Stimulated activated CD8-positive, alpha-beta memory T cell treated with anti-CD3 and anti-CD28 coated beads, Interleukin-12 subunit alpha, Interleukin-12 subunit beta, amount 100 ng/mL, for 24 hours (primary cell): ENCODE measurements around the gene DCAF5.
"Not testable (repeated sequence)": the region's sequence is repeated elsewhere in the genome, so short reads cannot be mapped to it uniquely, and the experiment has no call there.

Source experiments
- DNase-seq: peaks from one replicate; pipeline ENCODE4 v3.0.0-alpha.2; 2020; ENCODE audit errors: extremely low read depth

Gene DCAF5

DNA sequence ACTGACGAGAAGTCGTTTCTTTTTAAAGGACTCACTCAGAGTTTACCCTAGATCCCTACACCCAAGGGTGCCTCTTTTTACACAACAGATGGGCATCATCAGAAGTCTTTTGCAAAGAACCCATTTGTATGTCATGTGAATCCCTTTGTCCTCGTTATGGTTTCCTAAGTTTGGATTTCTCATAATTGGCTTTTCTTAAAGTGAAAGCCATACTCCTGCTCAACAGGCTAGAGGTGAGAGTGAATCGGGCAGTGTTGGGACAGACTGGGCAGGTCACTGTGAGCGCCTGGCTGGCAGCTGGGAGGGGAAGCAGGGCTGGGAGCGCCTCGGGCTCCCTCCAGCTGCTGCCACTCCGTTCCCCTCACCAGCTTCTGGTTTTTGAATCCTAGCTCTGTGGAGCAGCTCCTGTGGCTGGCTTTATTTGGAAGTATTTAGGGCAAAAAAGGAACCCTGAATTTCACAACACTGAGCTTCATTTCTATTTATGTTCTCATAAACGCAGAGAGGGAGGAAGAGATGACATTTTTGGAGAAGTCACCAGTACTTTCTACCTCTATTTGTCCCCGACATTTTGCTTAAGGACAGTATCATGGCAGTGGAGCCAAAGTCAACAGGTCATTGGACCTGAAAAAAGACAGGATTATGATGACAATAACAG, 110.0 kb downstream of the DCAF5 start:
- no peak for DNase-seq

DNA sequence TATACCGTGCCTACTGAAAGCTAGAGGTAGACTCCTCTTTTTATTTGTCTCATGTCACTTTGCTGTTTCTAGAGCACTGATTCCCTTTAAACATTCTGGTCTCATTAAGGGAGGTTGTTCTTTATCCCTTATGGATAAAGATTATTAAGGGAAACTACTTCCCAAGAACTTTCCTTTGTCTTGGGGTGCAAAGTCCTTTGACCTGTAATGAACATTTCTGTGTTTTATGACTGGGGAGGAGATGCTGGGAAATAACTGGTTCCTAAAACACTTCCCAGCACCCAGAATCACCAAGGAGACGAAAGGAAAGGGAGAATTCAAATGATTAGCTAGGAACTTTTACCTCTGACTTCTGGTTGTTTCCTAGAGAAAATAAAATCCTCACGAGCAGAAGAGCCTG, 110.6 kb downstream of the DCAF5 start:
- DNase-seq, result no peak

DNA sequence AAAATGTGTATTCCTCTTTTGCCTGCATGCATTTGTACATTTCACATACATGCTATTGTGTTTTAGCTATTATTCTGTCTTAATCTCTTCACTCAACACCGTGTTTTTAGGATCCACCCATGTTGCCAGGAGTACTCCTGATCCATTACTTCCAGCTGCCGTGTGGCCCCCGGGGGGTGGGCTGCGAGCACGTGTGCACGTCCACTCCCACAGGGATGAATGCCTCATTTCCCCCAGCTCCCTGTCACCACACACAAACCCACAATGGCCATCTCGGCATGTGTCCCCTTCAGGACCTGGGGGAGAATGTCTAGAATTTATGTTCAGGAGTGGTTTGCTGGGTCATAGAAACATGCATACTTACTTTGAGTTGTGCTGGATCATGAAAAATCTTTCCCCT, 111.1 kb downstream of the DCAF5 start:
- no peak for DNase-seq

DNA sequence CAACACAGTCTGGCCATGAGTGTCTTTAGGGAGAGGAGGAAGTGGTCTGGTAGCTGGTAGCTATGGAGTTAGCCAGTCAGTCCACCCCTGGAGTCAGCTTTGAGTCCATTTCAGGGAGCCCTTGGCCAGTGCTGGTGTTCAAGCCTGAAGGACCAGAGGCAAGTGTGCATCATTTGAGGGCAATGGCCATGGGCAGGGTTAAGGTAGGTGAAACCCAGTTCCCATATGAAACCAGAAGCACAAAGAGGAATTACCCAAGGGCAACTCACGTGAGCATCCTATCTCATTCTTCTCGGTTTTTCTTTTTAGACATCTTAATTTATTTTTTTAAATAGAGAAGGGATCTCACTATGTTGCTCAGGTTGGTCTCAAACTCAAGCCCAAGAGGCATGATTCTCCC, 112.6 kb downstream of the DCAF5 start:
- no peak for DNase-seq

DNA sequence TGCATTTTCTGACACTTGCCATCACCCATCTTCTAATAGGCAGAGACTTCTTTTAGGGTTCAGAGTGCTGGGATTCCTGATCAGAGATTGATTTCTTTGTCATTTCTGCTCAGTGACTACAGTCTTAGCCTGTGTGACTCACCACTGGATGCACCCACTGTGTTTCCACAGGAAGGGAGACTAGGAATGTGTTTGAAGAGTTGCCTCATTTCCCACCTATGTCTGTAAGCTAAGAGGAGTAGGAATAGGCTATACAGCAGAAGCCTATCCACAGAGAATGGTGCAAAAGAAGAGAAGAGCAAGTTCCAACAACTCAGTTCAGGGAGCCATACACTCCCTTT, 113.7 kb downstream of the DCAF5 start:
- no peak for DNase-seq

DNA sequence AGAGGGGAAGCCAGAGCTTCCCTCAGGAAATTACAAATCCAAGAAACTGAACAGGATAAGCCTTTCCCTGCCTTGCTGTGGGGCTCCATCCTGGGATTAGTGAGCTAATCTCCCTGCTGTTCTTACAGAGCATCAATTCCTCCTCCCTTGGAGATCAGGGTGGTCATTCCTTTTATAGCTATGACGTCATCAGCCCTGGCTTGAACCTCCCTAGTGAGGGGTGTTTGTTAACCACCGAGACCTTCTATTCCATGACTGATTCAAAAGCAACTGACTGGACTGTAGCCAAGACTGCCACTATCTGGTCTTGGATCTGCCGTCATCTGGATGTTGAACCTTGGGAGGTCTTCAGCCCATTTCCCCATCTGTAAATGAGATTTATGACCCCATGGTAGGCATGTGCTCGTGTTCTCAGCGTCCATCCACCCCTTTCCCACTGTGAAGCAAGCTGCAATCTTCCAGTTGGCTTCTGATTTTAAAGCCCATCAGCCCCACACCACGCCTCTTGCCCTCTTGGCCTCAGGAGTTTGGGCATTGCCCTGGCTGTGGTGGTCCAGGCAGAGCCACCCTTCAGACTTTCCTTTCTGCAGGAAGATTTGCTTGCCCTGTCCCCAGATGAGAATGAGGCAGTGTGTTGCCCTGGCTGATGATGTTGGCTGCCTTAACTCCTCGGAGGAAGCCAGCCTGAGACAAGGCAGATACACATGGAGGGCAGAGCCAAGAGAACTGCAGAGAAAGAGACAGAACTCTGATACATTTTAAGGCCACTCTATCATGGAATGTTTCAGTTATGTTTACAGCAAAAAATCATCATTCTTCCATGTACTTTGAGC, 114.2 kb downstream of the DCAF5 start:
- no peak for DNase-seq

DNA sequence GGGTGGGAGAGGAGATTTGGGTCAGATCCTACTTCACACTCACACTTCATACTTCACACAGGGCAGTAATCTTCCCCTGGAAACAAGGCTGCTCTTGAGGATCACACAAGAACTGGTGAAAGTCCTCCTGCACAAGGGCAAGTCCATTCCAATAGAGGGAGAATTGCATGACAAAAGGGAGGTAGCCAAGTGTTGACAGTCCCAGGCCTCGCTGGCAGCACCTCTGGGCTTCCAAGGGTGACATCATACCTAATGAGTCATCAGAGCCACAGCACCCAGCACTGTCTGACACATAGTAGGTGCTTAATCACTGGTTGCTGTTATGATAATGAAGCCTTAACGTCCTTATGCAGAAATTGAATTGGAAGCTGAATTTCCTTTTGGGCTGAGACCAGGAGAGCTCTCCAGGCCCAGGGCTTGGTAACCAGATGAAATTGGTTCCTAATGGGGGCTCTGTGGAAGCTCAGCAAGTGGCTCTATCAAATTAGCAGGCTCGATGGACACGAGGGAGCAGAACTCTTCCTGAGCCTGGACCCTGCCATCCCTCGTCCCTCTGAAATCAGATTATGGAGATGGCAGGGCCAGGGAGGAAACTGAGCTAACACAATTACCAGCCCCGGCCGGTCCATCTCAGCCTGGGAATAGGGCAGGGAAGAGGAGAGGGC, 115.0 kb downstream of the DCAF5 start:
- DNase-seq, result no peak

DNA sequence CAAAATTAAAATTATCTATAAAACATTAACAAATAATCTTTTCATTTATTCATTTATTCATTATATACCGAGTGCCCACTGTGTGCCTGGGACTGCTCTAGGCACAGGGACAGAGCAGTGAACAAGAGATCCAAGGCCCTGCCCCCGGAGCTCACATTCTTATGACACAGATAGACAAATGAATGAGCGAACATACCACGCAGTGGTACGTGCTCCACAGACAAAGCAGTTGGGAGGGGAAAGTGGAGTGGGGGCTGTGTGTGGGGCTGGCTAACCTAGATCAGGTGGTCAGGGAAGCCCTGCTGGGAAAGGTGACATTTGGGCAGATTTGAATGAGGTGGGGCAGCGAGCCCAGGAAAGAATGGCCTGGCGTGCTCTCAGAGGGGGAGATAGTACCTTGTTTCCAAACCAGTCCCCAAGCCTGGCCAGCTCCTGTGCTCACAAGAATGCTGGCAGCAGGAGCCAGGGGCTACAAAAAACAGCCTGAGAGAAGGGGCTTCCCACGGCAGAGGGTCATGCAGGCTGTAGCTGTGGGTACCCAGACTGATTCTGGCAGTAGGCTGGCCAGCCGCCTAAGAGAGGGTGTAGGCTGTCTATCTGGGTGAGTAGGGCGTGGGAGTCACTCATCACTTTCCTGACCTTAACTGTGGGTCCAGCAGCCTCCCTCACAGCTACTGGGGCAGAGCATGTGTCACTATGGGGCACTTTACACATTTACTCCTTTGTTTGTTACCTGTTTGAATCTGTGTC, 116.0 kb downstream of the DCAF5 start:
- no peak for DNase-seq

DNA sequence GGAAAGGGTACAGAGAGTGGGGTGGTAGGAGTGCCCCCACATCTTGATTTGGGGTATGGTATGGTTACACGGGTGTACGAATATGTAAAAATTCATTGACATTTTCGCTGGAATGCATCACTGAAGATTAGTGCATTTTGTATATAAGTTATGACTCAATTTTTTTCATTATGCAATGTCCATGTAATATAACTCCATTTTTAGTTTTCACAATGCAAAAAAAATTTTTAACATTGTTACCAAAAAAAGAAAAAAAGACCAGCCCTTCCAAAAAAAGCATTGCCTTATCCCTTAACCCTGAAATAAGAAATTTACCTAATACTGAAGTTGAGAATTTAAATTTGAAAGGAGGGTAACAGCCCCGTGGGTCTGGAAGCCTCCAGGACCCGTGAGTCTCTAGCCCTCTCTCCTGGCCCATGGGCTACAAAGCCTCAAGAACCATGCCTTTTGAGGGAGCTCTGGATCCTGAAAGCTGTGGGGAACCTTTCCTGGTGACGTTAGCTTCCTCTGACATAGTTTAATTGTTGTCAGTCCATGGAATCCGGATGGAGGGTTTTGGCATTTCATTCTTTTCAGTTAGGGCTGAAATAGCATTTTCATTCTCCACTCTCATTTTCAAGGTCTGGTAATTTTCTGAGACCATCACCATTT, 118.2 kb downstream of the DCAF5 start:
- no peak for DNase-seq

DNA sequence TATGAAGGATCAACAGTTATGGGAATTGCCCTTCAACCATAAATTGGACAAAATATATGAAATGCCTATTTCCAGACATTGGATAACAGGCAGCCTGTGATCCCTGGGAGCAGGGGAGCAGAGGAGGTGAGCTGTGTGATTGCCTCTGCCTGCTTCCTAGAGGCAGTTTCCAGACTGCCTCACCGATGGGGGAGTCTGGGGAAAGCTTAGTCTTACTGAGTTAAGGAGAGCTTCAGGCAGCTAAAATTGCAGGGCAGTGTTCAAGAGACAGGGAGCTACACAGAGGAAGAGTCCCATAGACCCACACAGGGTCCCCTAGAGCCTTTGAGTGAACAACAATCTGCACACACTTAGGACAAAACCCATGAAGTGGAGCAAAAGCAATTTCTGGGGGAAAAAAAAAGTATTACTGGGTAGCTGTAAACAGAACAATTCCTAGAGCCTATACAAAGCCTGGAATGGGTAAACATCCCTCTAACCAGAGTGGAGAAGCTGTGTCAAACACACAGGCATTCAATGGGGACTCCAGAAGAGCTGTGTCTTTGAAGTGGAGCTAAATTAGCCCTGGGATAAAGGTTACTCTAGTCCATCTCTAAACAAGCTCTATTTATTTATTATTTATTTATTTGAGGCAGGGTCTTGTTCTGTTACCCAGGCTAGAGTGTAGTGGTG, 125.5 kb downstream of the DCAF5 start:
- no peak for DNase-seq

DNA sequence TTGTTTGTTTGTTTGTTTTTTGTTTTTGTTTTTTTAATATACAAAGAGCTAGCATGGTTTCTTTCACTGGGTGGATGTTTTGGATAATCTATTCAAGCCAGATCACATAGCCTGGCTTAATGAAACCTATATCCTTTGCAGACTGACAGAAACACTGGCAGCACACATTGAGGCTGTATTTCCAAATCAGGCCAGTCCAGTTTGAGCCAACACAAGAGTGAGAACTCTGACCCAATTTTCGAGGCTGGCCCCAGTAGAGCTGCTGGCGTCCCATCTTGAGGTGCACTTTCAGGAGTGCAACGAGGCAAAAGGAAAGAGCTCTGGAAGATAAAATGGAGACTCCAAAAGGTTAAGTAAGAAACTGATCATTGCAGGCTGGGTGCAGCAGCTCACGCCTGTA, 129.9 kb downstream of the DCAF5 start:
- no peak for DNase-seq

DNA sequence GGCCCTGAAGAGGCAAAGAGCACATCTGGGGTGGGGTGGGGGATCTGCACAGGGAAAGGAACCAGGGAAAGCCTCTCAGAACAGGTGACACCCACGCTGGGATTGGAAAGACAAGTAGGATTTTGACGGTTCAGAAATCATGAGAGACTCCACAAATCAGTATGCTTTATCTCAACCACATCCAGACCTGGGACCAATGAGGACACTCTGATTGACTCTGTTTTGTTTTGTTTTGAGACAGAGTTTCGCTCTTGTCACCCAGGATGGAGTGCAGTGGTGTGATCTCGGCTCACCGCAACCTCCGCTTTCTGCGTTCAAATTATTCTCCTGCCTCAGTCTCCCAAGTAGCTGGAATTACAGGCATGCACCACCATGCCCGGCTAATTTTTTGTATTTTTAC, 130.8 kb downstream of the DCAF5 start:
- not testable (repeated sequence) for DNase-seq

DNA sequence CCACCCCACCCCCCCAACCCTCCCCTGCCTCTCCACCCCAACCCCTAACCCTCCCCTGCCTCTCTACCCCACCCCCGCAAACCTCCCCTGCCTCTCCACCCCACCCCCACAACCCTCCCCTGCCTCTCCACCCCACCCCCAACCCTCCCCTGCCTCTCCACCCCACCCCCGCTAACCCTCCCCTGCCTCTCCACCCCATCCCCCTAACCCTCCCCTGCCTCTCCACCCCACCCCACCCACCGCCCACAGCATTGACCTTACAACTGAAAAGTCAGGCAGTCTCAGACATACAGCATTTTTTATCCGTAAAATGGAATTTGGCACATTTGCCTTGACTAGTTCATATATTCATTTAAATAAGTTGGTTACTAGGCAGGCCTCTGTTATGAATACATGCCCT, 135.2 kb downstream of the DCAF5 start:
- DNase-seq, result no peak

DNA sequence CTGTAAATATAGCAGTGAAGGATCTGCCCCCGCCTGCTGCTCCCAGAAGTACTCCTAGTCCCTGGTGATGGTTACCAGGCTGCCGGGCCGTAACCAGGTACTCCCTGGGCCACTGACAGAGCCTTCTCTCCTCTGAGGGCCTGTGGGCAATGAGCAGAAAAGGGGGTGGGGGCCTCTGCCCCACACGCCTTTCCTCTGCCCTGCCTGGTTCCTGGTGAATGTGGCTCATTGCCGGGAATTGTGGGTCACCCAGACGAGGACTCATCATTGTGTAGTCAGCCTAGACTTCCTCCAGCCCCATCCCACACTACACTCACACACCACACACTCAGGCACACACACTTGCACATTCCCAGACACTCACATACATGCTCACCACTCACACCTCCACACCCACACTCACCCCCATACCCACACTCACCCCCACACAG, 138.1 kb downstream of the DCAF5 start:
- no peak for DNase-seq

DNA sequence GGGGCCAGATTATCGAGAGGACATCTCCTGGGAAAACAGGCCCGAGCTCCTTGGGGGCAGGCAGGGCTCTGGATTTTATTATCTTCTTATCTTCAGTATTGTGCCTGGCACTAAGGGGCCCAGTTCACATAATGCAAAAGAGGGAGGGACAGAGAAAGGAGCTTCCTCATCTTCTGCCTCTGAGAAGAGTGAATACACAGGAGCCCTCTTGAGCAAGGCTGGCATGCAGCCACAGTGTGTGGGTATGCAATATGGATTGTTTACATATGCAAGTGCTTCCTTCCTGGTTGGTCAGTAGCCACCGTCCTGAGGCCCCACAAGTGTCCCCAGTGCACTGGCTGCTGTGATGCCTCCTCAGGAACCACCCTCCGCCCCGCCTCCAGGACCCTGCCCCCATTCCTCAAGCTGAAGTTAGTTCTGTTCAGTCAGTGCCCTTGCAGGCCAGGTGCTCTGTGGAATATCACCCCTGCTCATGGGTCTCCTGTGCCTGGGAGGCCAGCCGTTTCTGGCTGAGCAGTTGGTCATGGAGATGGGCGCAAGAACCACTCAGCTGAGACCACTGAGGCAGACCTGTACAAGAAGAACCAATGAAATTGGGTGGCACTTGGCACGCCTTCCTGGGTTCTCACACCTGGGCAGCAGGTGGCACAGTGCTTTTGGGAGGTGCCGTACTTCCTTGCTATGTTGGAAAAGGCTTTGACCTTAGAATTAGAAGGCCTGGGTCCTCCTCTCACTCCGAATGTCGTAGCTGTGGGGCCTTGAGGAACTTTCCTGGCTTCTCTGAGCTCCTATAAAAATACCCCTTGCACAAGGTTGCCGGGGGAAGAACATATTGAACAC, 138.8 kb downstream of the DCAF5 start:
- DNase-seq, result no peak

DNA sequence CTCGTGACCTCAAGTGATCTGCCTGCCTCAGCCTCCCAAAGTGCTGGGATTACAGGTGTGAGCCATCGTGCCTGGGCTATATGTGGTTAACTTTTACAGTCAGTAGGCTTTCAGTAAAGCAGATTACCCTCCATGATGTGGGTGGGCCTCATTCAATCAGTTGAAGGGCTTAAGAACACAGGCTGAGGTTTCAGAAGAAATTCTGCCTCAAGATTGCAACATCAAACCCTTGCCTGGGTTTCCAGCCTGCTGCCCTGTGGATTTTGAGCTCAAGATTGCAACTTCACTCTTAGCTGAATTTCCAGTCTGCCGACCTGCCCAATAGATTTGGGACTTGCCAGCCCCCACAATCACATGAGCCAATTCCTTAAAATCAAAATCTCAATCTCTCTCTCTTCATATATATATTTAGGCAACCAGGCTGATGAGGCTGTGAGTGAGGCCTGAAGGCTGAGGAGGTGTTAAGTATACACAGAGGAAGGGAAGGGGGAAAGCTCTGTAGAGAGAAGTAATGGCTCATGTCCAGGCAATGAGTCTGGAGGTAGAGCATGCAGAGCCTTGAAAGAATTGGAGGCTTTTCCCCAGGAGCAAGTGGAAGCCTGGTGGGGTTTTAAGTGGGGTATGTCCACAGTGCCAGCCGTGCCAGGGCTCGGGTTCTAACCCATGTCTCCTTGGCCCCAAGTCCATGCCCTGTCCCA, 140.5 kb downstream of the DCAF5 start:
- no peak for DNase-seq

DNA sequence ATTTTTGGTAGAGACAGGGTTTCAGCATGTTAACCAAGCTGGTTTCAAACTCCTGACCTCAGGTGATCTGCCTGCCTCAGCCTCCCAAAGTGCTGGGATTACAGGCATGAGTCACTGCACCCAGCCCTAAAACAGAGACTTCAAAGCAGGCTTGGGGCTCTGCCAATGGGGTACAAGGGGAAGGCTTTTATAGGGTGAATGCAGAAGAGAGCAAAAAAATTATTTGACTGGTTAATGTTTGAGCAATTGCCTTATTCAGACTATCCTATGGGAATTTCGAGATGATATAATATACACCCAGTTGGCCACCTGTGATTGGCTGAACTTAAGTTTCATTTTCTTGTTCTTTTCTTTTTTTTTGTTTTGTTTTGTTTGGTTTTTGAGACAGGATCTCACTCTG, 142.3 kb downstream of the DCAF5 start:
- no peak for DNase-seq

DNA sequence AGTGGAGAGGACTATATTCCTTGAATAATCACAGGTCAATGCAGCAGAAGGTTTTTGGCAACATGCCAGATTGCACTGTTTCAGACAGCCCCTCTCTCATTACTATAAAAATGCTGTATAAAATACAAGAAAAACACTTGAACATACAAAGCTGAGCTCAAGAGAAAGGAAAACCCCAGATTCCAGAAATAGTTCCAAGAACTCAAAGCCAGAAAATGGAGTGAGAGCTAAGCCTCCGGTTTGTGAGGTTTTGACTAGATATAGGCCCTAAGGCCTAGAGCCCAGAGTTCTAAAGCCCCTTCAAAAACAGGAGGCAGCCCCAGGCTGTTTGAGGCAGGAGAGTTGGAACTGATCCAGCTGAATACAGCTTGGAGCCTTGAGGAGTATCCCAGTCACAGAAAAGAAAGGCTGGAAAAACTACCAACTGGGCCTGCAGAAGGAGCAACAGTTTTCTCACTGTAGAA, 144.5 kb downstream of the DCAF5 start:
- no peak for DNase-seq

DNA sequence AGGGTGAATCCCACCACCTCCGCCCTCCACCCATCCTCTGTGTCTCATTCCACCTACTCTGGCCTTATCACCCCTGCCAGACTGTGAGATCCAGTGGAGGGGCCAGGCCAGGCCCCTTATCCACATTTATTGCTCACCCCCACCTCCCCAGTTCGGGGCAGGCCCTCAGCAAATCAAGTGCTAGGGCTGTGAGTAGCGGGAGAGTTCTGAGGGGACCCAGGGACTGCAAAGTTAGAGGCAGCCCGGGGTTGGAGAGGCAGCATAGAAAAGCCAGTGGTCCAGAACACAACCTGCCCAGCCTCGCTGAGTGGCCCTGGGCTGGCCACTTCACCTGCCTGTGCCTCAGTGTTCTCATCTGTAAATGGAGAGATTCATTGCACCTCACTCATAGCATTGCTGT, 146.6 kb downstream of the DCAF5 start:
- DNase-seq, result no peak
